ENCODE measurements around the gene SMTN. TPM values are rescaled to one million over a fixed set of nuclear protein-coding genes. Genes with fewer than 3 reads are reported as not detected.

Gene SMTN
- total RNA-seq, 1 donor from 2014 or later: 78.5 TPM

DNA sequence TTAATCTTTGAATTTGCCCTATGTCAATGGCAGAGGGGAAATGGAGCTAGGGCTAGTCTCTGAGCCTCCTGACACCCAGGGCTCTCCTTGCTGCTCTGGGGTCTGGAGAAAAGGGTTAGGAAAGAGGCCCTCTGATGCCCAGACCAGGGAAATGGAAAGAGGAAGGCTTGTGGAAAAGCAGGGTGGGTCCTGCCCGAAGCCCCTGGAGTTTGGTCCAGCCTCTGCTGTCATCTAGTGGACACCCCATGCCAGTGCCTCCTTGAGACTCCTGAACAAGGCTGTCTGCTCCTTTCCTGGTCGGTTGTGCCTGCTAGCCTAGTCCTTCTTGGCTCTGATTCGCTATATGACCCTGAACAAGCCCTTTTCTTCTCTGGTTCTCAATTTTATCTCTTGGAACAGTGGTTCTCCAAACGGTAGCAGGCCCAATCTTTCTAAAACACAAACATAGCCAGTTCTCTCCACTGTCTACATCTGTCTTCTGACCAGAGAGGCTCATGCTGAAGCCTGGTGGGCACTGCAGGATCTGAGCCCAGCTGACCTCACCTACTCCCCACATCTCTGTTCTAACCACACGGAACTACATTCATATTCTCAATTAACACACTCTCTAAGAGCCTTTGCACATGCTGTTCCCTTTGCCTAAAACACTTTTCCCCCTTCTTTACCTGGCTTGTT, 68.0 kb downstream of the SMTN start:
- DNase-seq (ENCODE audit: low spot score): peak; percentile 85

DNA sequence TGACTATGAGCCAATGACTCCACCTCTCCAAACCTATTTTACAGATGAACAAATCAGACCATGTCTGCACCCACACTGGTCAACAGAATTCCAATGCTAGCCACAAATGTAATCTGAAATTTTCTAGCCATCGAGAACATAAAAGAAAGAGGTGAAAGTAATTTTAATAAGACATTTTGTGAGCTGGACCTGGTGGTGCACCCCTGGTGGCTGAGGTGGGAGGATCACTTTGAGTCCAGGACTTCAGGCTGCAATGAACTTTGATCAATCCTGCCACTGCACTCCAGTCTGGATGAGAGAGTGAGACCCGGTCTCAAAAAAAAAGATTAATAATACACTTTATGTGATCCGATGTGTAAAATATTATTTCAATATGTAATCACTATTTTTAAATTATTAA, 69.5 kb downstream of the SMTN start:
- DNase-seq (ENCODE audit: low spot score): peak; percentile 9

DNA sequence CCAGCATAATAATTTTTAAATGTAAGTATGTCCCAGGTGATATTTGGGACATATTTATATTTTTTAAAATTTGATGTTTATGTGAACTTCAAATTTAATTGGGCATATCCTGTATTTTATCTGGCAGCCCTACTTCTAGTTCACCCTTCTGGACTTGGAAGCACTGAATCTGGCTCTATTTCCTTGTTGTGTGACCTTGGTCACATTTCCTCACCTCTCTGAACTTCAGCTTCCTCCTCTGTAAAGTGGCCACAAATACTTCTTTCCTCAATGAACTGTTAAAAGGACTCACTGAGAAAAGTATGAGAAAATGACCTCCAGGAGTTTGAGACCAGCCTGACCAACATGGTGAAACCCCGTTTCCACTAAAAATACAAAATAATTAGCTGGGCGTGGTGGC, 70.8 kb downstream of the SMTN start:
- no peak for DNase-seq (ENCODE audit: low spot score)

DNA sequence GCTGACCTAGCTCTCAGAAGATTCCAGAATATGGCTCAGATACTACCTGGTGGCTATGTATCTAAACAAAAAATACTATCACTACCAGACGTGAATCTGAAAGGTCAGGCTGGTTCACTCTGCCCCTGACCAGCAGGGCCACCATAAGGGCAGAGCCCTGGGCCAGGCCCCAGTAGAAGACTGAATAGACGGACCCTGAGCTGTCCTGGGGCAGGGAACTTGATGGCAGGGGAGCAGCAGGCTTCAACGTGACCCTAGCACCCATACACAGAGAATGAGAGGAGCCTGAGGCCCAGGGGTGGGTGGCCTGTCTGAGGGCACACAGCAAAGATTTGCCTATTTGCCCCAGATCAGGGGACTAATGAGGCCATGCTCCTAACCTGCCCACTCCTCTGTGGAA, 72.2 kb downstream of the SMTN start:
- peak; percentile 55 for DNase-seq (ENCODE audit: low spot score)

Other genes with a start within 250 kb of the SMTN start
- gene MORC2, start 112.5 kb upstream of the SMTN start, total RNA-seq: 28.7 TPM
- 52.2 TPM for gene TUG1, start 112.1 kb upstream of the SMTN start, total RNA-seq
- gene SELENOM, start 26.2 kb downstream of the SMTN start, total RNA-seq: 160 TPM
- 0.19 TPM for gene INPP5J, start 41.6 kb downstream of the SMTN start, total RNA-seq
- not detected for gene PLA2G3, start 59.2 kb downstream of the SMTN start, total RNA-seq
- gene RNF185, start 78.9 kb downstream of the SMTN start, total RNA-seq: 39.0 TPM
- gene LIMK2, start 131.0 kb downstream of the SMTN start, total RNA-seq: 52.1 TPM
- 19.8 TPM for gene PIK3IP1, start 211.2 kb downstream of the SMTN start, total RNA-seq

Data from mesenteric fat pad (tissue), 1 donor.